LoVo (cell line): Measurements from ENCODE around the gene DIPK1A.

Source experiments
- DNase-seq: peaks from one replicate; pipeline ENCODE4 v3.0.0-alpha.2; 2016; ENCODE audit warnings: low spot score

The DIPK1A gene

GRCh38 chr1:92792340-92792782 lies 168.9 kb downstream of the DIPK1A start:
- peak; percentile 24 for DNase-seq
